ENCODE measurements around the gene PER3.

DNA sequence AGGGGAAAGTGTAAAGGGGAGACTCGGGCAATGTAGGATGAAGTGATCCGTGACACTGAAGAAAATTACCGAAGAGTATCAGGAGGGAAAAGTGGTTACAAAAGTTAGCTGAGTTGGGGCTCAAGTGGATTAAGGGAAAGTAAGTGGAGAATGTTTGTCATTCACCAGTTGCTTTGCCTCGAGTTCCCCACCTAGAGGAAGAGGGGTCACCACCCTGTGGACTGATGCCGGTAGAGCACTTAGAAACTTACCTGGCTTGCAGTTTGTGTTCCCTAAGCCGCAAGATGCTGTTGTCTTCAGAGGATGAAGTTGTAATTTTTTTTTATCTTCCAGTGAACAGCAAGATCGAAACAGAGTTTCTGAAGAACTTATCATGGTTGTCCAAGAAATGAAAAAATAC lies 1.0 kb downstream of the PER3 start:
- TF ChIP-seq, protein P1, sequence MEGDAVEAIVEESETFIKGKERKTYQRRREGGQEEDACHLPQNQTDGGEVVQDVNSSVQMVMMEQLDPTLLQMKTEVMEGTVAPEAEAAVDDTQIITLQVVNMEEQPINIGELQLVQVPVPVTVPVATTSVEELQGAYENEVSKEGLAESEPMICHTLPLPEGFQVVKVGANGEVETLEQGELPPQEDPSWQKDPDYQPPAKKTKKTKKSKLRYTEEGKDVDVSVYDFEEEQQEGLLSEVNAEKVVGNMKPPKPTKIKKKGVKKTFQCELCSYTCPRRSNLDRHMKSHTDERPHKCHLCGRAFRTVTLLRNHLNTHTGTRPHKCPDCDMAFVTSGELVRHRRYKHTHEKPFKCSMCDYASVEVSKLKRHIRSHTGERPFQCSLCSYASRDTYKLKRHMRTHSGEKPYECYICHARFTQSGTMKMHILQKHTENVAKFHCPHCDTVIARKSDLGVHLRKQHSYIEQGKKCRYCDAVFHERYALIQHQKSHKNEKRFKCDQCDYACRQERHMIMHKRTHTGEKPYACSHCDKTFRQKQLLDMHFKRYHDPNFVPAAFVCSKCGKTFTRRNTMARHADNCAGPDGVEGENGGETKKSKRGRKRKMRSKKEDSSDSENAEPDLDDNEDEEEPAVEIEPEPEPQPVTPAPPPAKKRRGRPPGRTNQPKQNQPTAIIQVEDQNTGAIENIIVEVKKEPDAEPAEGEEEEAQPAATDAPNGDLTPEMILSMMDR (IDR thresholded peaks at IDR 0.05; ENCODE audit: low read depth, low read length, missing input control): no peak
- TF ChIP-seq, protein P2, sequence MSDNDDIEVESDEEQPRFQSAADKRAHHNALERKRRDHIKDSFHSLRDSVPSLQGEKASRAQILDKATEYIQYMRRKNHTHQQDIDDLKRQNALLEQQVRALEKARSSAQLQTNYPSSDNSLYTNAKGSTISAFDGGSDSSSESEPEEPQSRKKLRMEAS (IDR thresholded peaks at IDR 0.05): no peak
- TF ChIP-seq, protein P3, sequence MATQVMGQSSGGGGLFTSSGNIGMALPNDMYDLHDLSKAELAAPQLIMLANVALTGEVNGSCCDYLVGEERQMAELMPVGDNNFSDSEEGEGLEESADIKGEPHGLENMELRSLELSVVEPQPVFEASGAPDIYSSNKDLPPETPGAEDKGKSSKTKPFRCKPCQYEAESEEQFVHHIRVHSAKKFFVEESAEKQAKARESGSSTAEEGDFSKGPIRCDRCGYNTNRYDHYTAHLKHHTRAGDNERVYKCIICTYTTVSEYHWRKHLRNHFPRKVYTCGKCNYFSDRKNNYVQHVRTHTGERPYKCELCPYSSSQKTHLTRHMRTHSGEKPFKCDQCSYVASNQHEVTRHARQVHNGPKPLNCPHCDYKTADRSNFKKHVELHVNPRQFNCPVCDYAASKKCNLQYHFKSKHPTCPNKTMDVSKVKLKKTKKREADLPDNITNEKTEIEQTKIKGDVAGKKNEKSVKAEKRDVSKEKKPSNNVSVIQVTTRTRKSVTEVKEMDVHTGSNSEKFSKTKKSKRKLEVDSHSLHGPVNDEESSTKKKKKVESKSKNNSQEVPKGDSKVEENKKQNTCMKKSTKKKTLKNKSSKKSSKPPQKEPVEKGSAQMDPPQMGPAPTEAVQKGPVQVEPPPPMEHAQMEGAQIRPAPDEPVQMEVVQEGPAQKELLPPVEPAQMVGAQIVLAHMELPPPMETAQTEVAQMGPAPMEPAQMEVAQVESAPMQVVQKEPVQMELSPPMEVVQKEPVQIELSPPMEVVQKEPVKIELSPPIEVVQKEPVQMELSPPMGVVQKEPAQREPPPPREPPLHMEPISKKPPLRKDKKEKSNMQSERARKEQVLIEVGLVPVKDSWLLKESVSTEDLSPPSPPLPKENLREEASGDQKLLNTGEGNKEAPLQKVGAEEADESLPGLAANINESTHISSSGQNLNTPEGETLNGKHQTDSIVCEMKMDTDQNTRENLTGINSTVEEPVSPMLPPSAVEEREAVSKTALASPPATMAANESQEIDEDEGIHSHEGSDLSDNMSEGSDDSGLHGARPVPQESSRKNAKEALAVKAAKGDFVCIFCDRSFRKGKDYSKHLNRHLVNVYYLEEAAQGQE (IDR thresholded peaks at IDR 0.05): no peak
- TF ChIP-seq RXRA (IDR thresholded peaks at IDR 0.05) (no peak), TAF1 (conservative IDR thresholded peaks at IDR 0.05) (no peak), SP1 (IDR thresholded peaks at IDR 0.05) (no peak), YY1 (IDR thresholded peaks at IDR 0.05) (no peak), RAD21 (IDR thresholded peaks at IDR 0.05) (no peak), GABPA (IDR thresholded peaks at IDR 0.05 in 1 of 2, conservative IDR thresholded peaks at IDR 0.05 in 1 of 2) (no peak), FOXA1 (IDR thresholded peaks at IDR 0.05) (no peak), HNF4A (conservative IDR thresholded peaks at IDR 0.05) (no peak)
- TF ChIP-seq, protein P4, sequence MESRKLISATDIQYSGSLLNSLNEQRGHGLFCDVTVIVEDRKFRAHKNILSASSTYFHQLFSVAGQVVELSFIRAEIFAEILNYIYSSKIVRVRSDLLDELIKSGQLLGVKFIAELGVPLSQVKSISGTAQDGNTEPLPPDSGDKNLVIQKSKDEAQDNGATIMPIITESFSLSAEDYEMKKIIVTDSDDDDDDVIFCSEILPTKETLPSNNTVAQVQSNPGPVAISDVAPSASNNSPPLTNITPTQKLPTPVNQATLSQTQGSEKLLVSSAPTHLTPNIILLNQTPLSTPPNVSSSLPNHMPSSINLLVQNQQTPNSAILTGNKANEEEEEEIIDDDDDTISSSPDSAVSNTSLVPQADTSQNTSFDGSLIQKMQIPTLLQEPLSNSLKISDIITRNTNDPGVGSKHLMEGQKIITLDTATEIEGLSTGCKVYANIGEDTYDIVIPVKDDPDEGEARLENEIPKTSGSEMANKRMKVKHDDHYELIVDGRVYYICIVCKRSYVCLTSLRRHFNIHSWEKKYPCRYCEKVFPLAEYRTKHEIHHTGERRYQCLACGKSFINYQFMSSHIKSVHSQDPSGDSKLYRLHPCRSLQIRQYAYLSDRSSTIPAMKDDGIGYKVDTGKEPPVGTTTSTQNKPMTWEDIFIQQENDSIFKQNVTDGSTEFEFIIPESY (IDR thresholded peaks at IDR 0.05): no peak
